H1 (cell line): Measurements from ENCODE around the gene ZNF681.

Experiments used
- CTBP2 ChIP-seq: IDR thresholded peaks from 2 replicates; pipeline ENCODE4 v1.7.0; 2011; ENCODE audit warnings: borderline replicate concordance, mild to moderate bottlenecking, moderate library complexity, mixed read lengths, low read length; ENCODE audit not compliant: insufficient read depth, insufficient read length
- EZH2 ChIP-seq: fragments of 200-600 bp; sonication (generic); IDR thresholded peaks from 2 replicates; pipeline ENCODE4 v1.7.1; 2012; ENCODE audit warnings: low read depth, mild to moderate bottlenecking, moderate library complexity, low read length, inconsistent platforms; ENCODE audit not compliant: severe bottlenecking
- RBBP5 ChIP-seq: IDR thresholded peaks from 2 replicates; pipeline ENCODE4 v1.7.1; 2012; ENCODE audit warnings: low read depth, mild to moderate bottlenecking, inconsistent platforms, low read length, moderate library complexity, borderline replicate concordance
- SIN3A ChIP-seq, 2 experiments: IDR thresholded peaks in 1 of 2; conservative IDR thresholded peaks in 1 of 2; 2 replicates each; pipeline ENCODE4 v1.6.1; 2011 to 2012; ENCODE audit warnings: low read length in 2 of 2, improper control_type of control experiment in 1 of 2, low read depth in 1 of 2, mild to moderate bottlenecking in 1 of 2
- SP2 ChIP-seq: IDR thresholded peaks from 2 replicates; pipeline ENCODE4 v1.6.1; 2012; ENCODE audit warnings: mild to moderate bottlenecking, low read length, inconsistent platforms
- TAF1 ChIP-seq: IDR thresholded peaks from 2 replicates; pipeline ENCODE4 v1.6.1; 2011; ENCODE audit warnings: mild to moderate bottlenecking, low read depth, low read length
- TF ChIP-seq, protein P1 (sequence below), 3 experiments: IDR thresholded peaks; 1 replicate in 2 of 3; 2 replicates in 1 of 3; pipeline versions ENCODE4 v1.5.1 to v1.6.1; 2011; ENCODE audit warnings: low read length in 3 of 3, mild to moderate bottlenecking in 3 of 3, inconsistent platforms in 2 of 3, low read depth in 1 of 3, moderate library complexity in 1 of 3; ENCODE audit not compliant: insufficient read depth in 1 of 3; ENCODE audit errors: control extremely low read depth in 1 of 3

GRCh38 chr19:23800271-23800670, 41.6 kb upstream of the ZNF681 start:
- TF ChIP-seq TAF1: no peak
- no peak for TF ChIP-seq SP2
- no peak for TF ChIP-seq RBBP5
- TF ChIP-seq, protein P1, sequence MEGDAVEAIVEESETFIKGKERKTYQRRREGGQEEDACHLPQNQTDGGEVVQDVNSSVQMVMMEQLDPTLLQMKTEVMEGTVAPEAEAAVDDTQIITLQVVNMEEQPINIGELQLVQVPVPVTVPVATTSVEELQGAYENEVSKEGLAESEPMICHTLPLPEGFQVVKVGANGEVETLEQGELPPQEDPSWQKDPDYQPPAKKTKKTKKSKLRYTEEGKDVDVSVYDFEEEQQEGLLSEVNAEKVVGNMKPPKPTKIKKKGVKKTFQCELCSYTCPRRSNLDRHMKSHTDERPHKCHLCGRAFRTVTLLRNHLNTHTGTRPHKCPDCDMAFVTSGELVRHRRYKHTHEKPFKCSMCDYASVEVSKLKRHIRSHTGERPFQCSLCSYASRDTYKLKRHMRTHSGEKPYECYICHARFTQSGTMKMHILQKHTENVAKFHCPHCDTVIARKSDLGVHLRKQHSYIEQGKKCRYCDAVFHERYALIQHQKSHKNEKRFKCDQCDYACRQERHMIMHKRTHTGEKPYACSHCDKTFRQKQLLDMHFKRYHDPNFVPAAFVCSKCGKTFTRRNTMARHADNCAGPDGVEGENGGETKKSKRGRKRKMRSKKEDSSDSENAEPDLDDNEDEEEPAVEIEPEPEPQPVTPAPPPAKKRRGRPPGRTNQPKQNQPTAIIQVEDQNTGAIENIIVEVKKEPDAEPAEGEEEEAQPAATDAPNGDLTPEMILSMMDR (IDR thresholded peaks at IDR 0.05; ENCODE audit: control extremely low read depth in 1 of 3, insufficient read depth in 1 of 3, low read depth in 1 of 3, low read length in 3 of 3): no peak
- TF ChIP-seq CTBP2: no peak
- no peak for TF ChIP-seq SIN3A (conservative IDR thresholded peaks at IDR 0.05 in 1 of 2, IDR thresholded peaks at IDR 0.05 in 1 of 2; ENCODE audit: low read depth in 1 of 2, low read length in 2 of 2)
- no peak for TF ChIP-seq EZH2
